Renal pelvis (tissue), 12 donors: ENCODE data around the gene AMY1A. TPM values are rescaled to one million over a fixed set of nuclear protein-coding genes. Genes with fewer than 3 reads are reported as not detected.
"Not testable (repeated sequence)": the region's sequence is repeated elsewhere in the genome, so short reads cannot be mapped to it uniquely, and the experiment has no call there.

Experiments used
- DNase-seq: peaks from one replicate; pipeline ENCODE4 v3.0.0-alpha.2; 2013
- long read RNA-seq, 16 experiments: transcript quantifications; one replicate each; lab custom pipeline, GENCODE V29; 2026
- polyA plus RNA-seq, 3 donors: library from polyadenylated mRNA; unstranded; fragments of 120-200 nt; gene quantifications; one replicate each; pipeline ENCODE4 v1.2.1, GENCODE V29; 2013; ENCODE audit not compliant: insufficient read length in 3 of 3

The AMY1A gene
- under 1 TPM in 2 of 3 donors, not detected in 1; 0.38 to 0.40 TPM for polyA plus RNA-seq
- long read RNA-seq, donor 1: 0 reads
- long read RNA-seq, donor 2: 0 reads
- long read RNA-seq, donor 3: 0 reads
- long read RNA-seq, donor 4: 0 reads
- long read RNA-seq, donor 5: 0 reads
- long read RNA-seq, donor 6: 0 reads
- long read RNA-seq, donor 7: 0 reads
- long read RNA-seq, donor 8: 0 reads
- long read RNA-seq, donor 9: 0 reads
- long read RNA-seq, donor 10: 0 reads
- long read RNA-seq, donor 11: 0 reads
- long read RNA-seq, donor 12: 0 reads
- long read RNA-seq, donor 13: 0 reads
- long read RNA-seq, donor 14: 0 reads
- long read RNA-seq, donor 15: 0 reads
- long read RNA-seq, donor 16: 0 reads

GRCh38 chr1:103655460-103655859 is at the start of gene AMY1A:
Gene AMY1A, plus strand, starts transcription at chr1:103655760. Its CDS starts 571 bp downstream, at chr1:103656331.
- not testable (repeated sequence) for DNase-seq

GRCh38 chr1:103616362-103616761 is 39.2 kb upstream of the AMY1A start:
- no peak for DNase-seq

- not testable (repeated sequence) for DNase-seq
These were observed 38.5 kb upstream of the AMY1A start, which contains the start of gene AMY2A for GRCh38 chr1:103616994-103617477. Gene AMY2A, plus strand, starts transcription at chr1:103617427. Its CDS starts 14 bp downstream, at chr1:103617441.

GRCh38 chr1:103627436-103627835 is 28.1 kb upstream of the AMY1A start:
- not testable (repeated sequence) for DNase-seq

- not testable (repeated sequence) for DNase-seq
These were observed 14.4 kb upstream of the AMY1A start for GRCh38 chr1:103641194-103641593.

GRCh38 chr1:103643908-103644307 is 11.7 kb upstream of the AMY1A start:
- DNase-seq: not testable (repeated sequence)

- DNase-seq: not testable (repeated sequence)
These were observed 5.3 kb upstream of the AMY1A start for GRCh38 chr1:103650305-103650704.

- DNase-seq: not testable (repeated sequence)
These were observed 4.7 kb upstream of the AMY1A start for GRCh38 chr1:103650889-103651288.

GRCh38 chr1:103654133-103654532 is 1.4 kb upstream of the AMY1A start:
- not testable (repeated sequence) for DNase-seq

- not testable (repeated sequence) for DNase-seq
These were observed 20.8 kb downstream of the AMY1A start for GRCh38 chr1:103676335-103676734.

GRCh38 chr1:103696110-103696509 is 40.5 kb downstream of the AMY1A start, which contains the start of gene AMY1B:
Gene AMY1B, minus strand, starts transcription at chr1:103696210. Its CDS starts 571 bp downstream, at chr1:103695639.
- DNase-seq: not testable (repeated sequence)

- not testable (repeated sequence) for DNase-seq
These were observed 41.9 kb downstream of the AMY1A start for GRCh38 chr1:103697430-103697829.

- DNase-seq: not testable (repeated sequence)
These were observed 45.1 kb downstream of the AMY1A start for GRCh38 chr1:103700669-103701068.

GRCh38 chr1:103701256-103701655 is 45.7 kb downstream of the AMY1A start:
- not testable (repeated sequence) for DNase-seq

- not testable (repeated sequence) for DNase-seq
These were observed 52.1 kb downstream of the AMY1A start for GRCh38 chr1:103707670-103708069.

GRCh38 chr1:103710381-103710780 is 54.8 kb downstream of the AMY1A start:
- not testable (repeated sequence) for DNase-seq

Other genes with a start within 250 kb of the AMY1A start
- 10 to 100 TPM; 35.4 to 84.4 (median 82.8) TPM for gene RNPC3, start 130.1 kb upstream of the AMY1A start, polyA plus RNA-seq
- gene AMY2B, start 84.2 kb upstream of the AMY1A start, polyA plus RNA-seq: 10 to 100 TPM; 24.5 to 61.1 (median 45.6) TPM
- under 1 TPM in 1 of 3 donors, not detected in 2; 0.47 TPM for gene AMY2A, start 38.3 kb upstream of the AMY1A start, polyA plus RNA-seq
- gene AMY1B, start 40.5 kb downstream of the AMY1A start, polyA plus RNA-seq: under 1 TPM; 0.16 to 0.40 (median 0.38) TPM
- gene AMY1C, start 94.1 kb downstream of the AMY1A start, polyA plus RNA-seq: not detected